CD4-positive, alpha-beta T cell (primary cell): ENCODE data around the gene VTI1A. TPM values are rescaled to one million over a fixed set of nuclear protein-coding genes. Genes with fewer than 3 reads are reported as not detected.

Experiments
- ATAC-seq: fragments of 200-7000 bp; cut with Tn5 transposase; one replicate; pipeline ENCODE4 v1.10.0; 2022; ENCODE audit warnings: mild to moderate bottlenecking; ENCODE audit not compliant: poor library complexity
- CTCF ChIA-PET: fragments of 350-600 bp; sonication (Branson Sonifier 250); formaldehyde crosslinking; loops from one replicate; lab custom pipeline; 2021; ENCODE audit warnings: antibody characterized with exemption, inconsistent platforms; lab: Charles Lee
- POLR2A ChIA-PET: fragments of 350-600 bp; sonication (Branson Sonifier 250); formaldehyde crosslinking; loops from one replicate; lab custom pipeline; 2021; ENCODE audit warnings: antibody characterized with exemption, inconsistent platforms; lab: Charles Lee
- DNase-seq, 14 experiments: peaks; one replicate each; pipeline ENCODE4 v3.0.0-alpha.2; 2013 to 2020; ENCODE audit warnings: mixed read lengths in 2 of 14
- H3K27ac ChIP-seq, 2 donors: one replicate each; pipeline versions ENCODE4 v1.5.1 to v1.7.0; 2013; ENCODE audit warnings: low read length in 2 of 2, low read depth in 1 of 2, mild to moderate bottlenecking in 1 of 2
- H3K27me3 ChIP-seq, 2 experiments: 1 replicate in 1 of 2; 2 replicates in 1 of 2; pipeline versions ENCODE4 v1.6.1 to v1.7.0; 2013; ENCODE audit warnings: low read length in 2 of 2, control low read depth in 1 of 2, mild to moderate bottlenecking in 1 of 2, moderate library complexity in 1 of 2; ENCODE audit not compliant: insufficient read depth in 2 of 2, control insufficient read depth in 1 of 2
- H3K36me3 ChIP-seq: one replicate; pipeline ENCODE4 v1.6.1; 2013; ENCODE audit warnings: low read length, control low read depth; ENCODE audit not compliant: insufficient read depth
- H3K4me1 ChIP-seq: one replicate; pipeline ENCODE4 v1.6.1; 2013; ENCODE audit warnings: low read length, control low read depth; ENCODE audit not compliant: insufficient read depth
- H3K4me3 ChIP-seq: one replicate; pipeline ENCODE4 v1.5.1; 2013; ENCODE audit warnings: mild to moderate bottlenecking, low read length, moderate library complexity
- H3K9me3 ChIP-seq, 2 experiments: 1 replicate in 1 of 2; 2 replicates in 1 of 2; pipeline versions ENCODE4 v1.6.1 to v1.7.0; 2013; ENCODE audit warnings: low read length in 2 of 2, mild to moderate bottlenecking in 2 of 2, control low read depth in 1 of 2, moderate library complexity in 1 of 2; ENCODE audit not compliant: control insufficient read depth in 1 of 2, insufficient read depth in 1 of 2
- H3K27ac Mint-ChIP-seq: one replicate; pipeline ENCODE4 v1.8.0; 2020; ENCODE audit warnings: mixed read lengths
- H3K27me3 Mint-ChIP-seq: one replicate; pipeline ENCODE4 v1.8.0; 2021; ENCODE audit warnings: mixed read lengths
- H3K36me3 Mint-ChIP-seq: one replicate; pipeline ENCODE4 v1.8.0; 2021; ENCODE audit warnings: low read depth, mixed read lengths
- H3K4me1 Mint-ChIP-seq: one replicate; pipeline ENCODE4 v1.8.0; 2021; ENCODE audit warnings: low read depth, mixed read lengths
- H3K4me3 Mint-ChIP-seq: one replicate; pipeline ENCODE4 v1.8.0; 2020; ENCODE audit warnings: mild to moderate bottlenecking, mixed read lengths
- H3K9me3 Mint-ChIP-seq: one replicate; pipeline ENCODE4 v1.8.0; 2020; ENCODE audit warnings: mixed read lengths
- intact Hi-C, 2 experiments: fragments of 100-400 bp; cut with DNase I in 1 of 2; cut with micrococcal nuclease in 1 of 2; formaldehyde crosslinking; loops; one replicate each; pipeline versions ENCODE4 v1.15.1 to v1.9.0; 2023 to 2025; cut with DNase I, micrococcal nuclease
- total RNA-seq, 174 experiments: library from RNA in 2 of 174; stranded (reverse) in 2 of 174; gene quantifications; one replicate each; pipeline ENCODE4 v1.2.3 and lab custom pipeline; 2021 to 2026
- TF ChIP-seq, protein P1 (sequence below): fragments of 200-600 bp; IDR thresholded peaks from one replicate; pipeline ENCODE4 v1.8.0; 2022; ENCODE audit warnings: antibody characterized with exemption, mild to moderate bottlenecking

VTI1A gene
- total RNA-seq, 2 experiments from 2014 or later: 54.5 to 56.5 TPM

DNA sequence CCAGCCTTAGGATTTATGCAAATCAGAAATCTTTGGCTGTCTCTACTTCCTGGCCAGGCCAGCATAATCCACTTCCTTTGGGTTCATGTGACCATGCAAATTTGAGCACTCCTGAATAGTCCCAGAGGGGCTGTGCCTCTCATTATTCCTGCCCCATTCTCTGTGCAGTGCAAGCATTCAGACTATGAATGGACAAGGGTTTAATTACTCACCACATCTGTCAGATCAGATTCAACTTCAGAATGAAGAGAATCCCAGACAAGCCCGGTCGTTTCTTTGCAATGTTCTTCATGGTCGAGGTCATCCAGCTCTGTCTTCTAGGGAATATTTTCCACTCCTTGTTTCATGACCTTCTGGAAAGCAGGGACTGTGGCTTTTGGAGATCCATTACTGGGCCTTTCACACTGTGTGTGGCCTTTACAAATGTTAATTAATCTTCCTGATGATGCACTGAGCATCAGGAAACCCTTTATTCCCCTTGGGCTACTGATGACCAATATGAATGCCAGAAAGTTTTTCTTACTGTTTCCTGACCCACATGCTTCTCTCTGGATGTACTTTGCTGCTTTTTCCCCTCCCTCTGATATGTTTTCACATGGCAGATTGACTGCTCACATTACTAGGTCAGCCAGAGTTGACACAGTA is 285.4 kb downstream of the VTI1A start:
- no peak overlapping the region for H3K4me3 Mint-ChIP-seq
- TF ChIP-seq, protein P1, sequence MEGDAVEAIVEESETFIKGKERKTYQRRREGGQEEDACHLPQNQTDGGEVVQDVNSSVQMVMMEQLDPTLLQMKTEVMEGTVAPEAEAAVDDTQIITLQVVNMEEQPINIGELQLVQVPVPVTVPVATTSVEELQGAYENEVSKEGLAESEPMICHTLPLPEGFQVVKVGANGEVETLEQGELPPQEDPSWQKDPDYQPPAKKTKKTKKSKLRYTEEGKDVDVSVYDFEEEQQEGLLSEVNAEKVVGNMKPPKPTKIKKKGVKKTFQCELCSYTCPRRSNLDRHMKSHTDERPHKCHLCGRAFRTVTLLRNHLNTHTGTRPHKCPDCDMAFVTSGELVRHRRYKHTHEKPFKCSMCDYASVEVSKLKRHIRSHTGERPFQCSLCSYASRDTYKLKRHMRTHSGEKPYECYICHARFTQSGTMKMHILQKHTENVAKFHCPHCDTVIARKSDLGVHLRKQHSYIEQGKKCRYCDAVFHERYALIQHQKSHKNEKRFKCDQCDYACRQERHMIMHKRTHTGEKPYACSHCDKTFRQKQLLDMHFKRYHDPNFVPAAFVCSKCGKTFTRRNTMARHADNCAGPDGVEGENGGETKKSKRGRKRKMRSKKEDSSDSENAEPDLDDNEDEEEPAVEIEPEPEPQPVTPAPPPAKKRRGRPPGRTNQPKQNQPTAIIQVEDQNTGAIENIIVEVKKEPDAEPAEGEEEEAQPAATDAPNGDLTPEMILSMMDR: no peak
- intact Hi-C loops: no loop called here
- ChIA-PET POLR2A (no interaction called here), CTCF (no interaction called here)
- H3K4me1 ChIP-seq: no peaks in the 10 kb centered on the region
- no peaks in the 10 kb centered on the region for H3K4me1 Mint-ChIP-seq
- H3K9me3 ChIP-seq: no peaks in the 10 kb centered on the region
- peaks cover 11% of the 10 kb centered on the region for H3K36me3 Mint-ChIP-seq
- H3K4me3 ChIP-seq: no peak overlapping the region
- no peaks in the 10 kb centered on the region for H3K27me3 ChIP-seq
- ATAC-seq: no peak
- no peak overlapping the region for H3K27ac Mint-ChIP-seq
- no peaks in the 10 kb centered on the region for H3K36me3 ChIP-seq
- H3K27me3 Mint-ChIP-seq: no peaks in the 10 kb centered on the region
- no peaks in the 10 kb centered on the region for H3K9me3 Mint-ChIP-seq
- DNase-seq: no peak
- no peak overlapping the region for H3K27ac ChIP-seq

DNA sequence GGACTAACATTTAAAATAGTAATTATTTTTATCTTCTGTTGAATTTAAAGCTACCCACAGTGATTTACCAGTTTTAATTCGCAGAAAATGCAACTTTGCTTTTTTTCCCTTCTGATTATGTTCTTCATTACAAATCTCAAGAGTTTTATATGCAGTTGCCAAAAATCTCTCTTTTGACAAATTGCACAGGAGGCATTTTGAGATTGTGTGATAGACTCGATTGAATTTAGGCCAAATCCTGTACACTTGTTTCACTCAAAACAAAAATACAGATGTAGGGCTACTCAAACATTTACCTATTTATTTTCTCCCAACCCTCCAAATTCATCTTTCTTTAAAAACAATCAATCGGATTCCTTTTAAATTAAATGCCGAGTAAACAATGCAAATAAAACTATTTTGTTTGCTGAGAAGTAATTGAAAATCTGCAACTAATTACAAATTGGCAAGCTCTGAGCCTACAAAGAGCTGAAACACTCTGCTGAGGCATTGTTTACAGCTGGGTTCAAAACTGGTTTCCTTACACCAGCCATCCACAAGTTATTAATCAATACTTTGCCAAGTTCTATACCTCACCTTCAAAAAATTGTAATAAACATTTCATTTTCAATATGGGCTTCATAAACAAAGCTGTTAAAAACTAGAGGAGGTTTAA is 288.2 kb downstream of the VTI1A start:
- peaks cover 26% of the 10 kb centered on the region for H3K36me3 Mint-ChIP-seq
- H3K27ac Mint-ChIP-seq: no peak overlapping the region
- H3K4me1 ChIP-seq: no peaks in the 10 kb centered on the region
- peaks cover 2% of the 10 kb centered on the region for H3K9me3 Mint-ChIP-seq
- H3K27ac ChIP-seq: no peak overlapping the region
- intact Hi-C loops: no loop called here
- ATAC-seq (no peak), DNase-seq (no peak)
- no peaks in the 10 kb centered on the region for H3K27me3 Mint-ChIP-seq
- ChIA-PET CTCF (no interaction called here), POLR2A (no interaction called here)
- no peaks in the 10 kb centered on the region for H3K4me1 Mint-ChIP-seq
- H3K9me3 ChIP-seq: no peaks in the 10 kb centered on the region
- TF ChIP-seq, protein P1: no peak
- peaks cover 3% of the 10 kb centered on the region for H3K36me3 ChIP-seq
- H3K27me3 ChIP-seq: no peaks in the 10 kb centered on the region
- no peak overlapping the region for H3K4me3 Mint-ChIP-seq
- H3K4me3 ChIP-seq: no peak overlapping the region

DNA sequence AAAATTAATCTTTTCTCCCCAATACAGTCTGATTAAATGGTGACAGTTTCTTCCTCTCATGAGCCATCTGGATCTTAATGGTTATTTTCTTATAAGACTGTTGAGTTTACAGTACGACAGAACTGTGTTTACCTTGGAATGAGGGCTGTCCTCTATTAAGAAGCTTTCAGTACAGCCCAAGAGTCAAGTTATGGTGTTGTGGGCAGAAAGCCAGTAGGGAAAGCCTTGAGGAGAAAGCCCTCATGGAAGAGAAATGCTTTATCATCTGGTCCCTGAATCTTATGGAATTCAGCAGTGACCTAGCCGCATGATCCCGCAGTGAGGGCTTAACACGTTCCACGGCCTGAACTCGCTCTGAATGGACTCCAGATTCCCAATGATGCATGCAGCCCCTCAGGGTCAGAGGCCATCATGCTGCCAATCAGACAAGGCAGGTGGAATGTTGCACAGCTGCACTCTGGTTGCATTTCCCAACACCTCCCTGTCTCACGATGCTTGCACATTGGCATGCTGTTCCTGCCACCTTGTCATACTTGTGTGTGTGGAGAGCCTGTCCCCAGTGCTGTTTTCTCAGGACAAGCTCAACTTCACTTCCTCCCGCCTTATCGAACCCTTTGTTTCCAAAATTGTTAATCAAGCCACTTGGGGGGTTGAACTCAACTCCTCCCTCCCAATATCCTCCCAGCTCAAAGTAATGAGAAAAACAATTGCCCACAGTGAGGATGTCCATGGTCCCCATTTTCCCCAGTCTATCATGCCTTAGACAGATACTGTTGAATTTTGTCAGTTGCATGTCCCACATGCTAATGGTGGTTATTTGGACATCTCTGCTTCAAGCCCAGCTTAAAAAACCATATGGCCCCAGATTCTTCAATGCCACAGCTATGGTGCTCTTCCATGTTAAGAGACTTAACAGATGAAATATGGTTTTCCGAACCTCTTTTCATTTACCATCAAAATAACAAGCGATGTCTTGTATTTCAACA is 291.9 kb downstream of the VTI1A start:
- Histone ChIP-seq H3K9me3 (no peaks in the 10 kb centered on the region), H3K36me3 (peaks cover 3% of the 10 kb centered on the region), H3K27me3 (no peaks in the 10 kb centered on the region), H3K4me1 (no peaks in the 10 kb centered on the region), H3K4me3 (no peak overlapping the region), H3K27ac (no peak overlapping the region)
- TF ChIP-seq, protein P1: no peak
- intact Hi-C loops: no loop called here
- H3K4me3 Mint-ChIP-seq: no peak overlapping the region
- DNase-seq (no peak), ATAC-seq (no peak)
- ChIA-PET CTCF (no interaction called here), POLR2A (no interaction called here)
- H3K9me3 Mint-ChIP-seq: peaks cover 2% of the 10 kb centered on the region
- no peak overlapping the region for H3K27ac Mint-ChIP-seq
- no peaks in the 10 kb centered on the region for H3K27me3 Mint-ChIP-seq
- no peaks in the 10 kb centered on the region for H3K4me1 Mint-ChIP-seq
- H3K36me3 Mint-ChIP-seq: peaks cover 26% of the 10 kb centered on the region
